SK-N-SH (cell line): ENCODE data around the gene RAB38. TPM values are rescaled to one million over a fixed set of nuclear protein-coding genes. Genes with fewer than 3 reads are reported as not detected.

Experiments used
- CTCF ChIA-PET: fragments of 300-600, 350-600 bp; formaldehyde crosslinking; extraction: SDS; loops from one replicate; lab custom pipeline; 2021; lab: Yijun Ruan, JAX
- POLR2A ChIA-PET: fragments of 350-600 bp; sonication (Branson Sonifier 250); formaldehyde crosslinking; extraction: SDS; loops from one replicate; lab custom pipeline; 2020; ENCODE audit warnings: antibody characterized with exemption, inconsistent platforms; lab: Yijun Ruan, JAX
- DNase-seq: peaks from one replicate; pipeline ENCODE4 v3.0.0; 2012
- H2AFZ ChIP-seq: fragments of 200-600 bp; sonication (generic); 2 replicates; pipeline ENCODE4 v1.8.1; 2016; ENCODE audit warnings: antibody characterized with exemption, mild to moderate bottlenecking, low read depth
- H3F3A ChIP-seq: fragments of 200-600 bp; sonication (generic); replicated peaks from 2 replicates; pipeline ENCODE3; 2016; ENCODE audit warnings: antibody characterized with exemption, mild to moderate bottlenecking; ENCODE audit not compliant: insufficient read depth
- H3K27ac ChIP-seq, 2 experiments: fragments of 200-500 bp in 1 of 2; fragments of 200-600 bp in 1 of 2; sonication (Bioruptor generic) in 1 of 2; sonication (generic), shearing (Covaris generic) in 1 of 2; 2 replicates each; pipeline versions ENCODE4 v1.5.1 to v1.6.1; 2014 to 2016; ENCODE audit warnings: low read depth in 2 of 2, inconsistent platforms in 1 of 2, low read length in 1 of 2, mild to moderate bottlenecking in 1 of 2, mixed read lengths in 1 of 2
- H3K27me3 ChIP-seq: fragments of 200-600 bp; sonication (generic), shearing (Covaris generic); 2 replicates; pipeline ENCODE4 v1.6.1; 2016; ENCODE audit warnings: mixed run types; ENCODE audit not compliant: insufficient read depth
- H3K36me3 ChIP-seq, 2 experiments: fragments of 200-500 bp in 1 of 2; fragments of 200-600 bp in 1 of 2; sonication (Bioruptor generic) in 1 of 2; sonication (generic) in 1 of 2; replicated peaks in 1 of 2; 2 replicates each; pipeline versions ENCODE3 to v1.5.1; 2014 to 2016; ENCODE audit warnings: low read length in 1 of 2, mild to moderate bottlenecking in 1 of 2; ENCODE audit not compliant: insufficient read depth in 2 of 2, control insufficient read depth in 1 of 2
- H3K4me1 ChIP-seq, 2 experiments: fragments of 200-500 bp in 1 of 2; fragments of 200-600 bp in 1 of 2; sonication (Bioruptor generic) in 1 of 2; sonication (generic), shearing (Covaris generic) in 1 of 2; 2 replicates each; pipeline versions ENCODE4 v1.5.1 to v1.6.1; 2014 to 2016; ENCODE audit warnings: low read depth in 1 of 2, low read length in 1 of 2, mixed run types in 1 of 2; ENCODE audit not compliant: insufficient read depth in 2 of 2, control insufficient read depth in 1 of 2
- H3K4me2 ChIP-seq: fragments of 200-600 bp; sonication (generic), shearing (Covaris generic); 2 replicates; pipeline ENCODE4 v1.6.1; 2017; ENCODE audit warnings: mixed run types
- H3K4me3 ChIP-seq, 2 experiments: fragments of 200-500 bp in 1 of 2; fragments of 200-600 bp in 1 of 2; sonication (Bioruptor generic) in 1 of 2; sonication (generic), shearing (Covaris generic) in 1 of 2; 2 replicates each; pipeline versions ENCODE4 v1.5.1 to v1.8.1; 2014 to 2016; ENCODE audit warnings: low read depth in 2 of 2, inconsistent platforms in 1 of 2, low read length in 1 of 2, mild to moderate bottlenecking in 1 of 2, mixed read lengths in 1 of 2, moderate library complexity in 1 of 2
- H3K79me2 ChIP-seq: fragments of 200-600 bp; sonication (generic); 2 replicates; pipeline ENCODE4 v1.8.1; 2017; ENCODE audit warnings: mild to moderate bottlenecking; ENCODE audit not compliant: insufficient read depth
- H3K9ac ChIP-seq: fragments of 200-600 bp; sonication (generic); 2 replicates; pipeline ENCODE4 v1.6.1; 2017; ENCODE audit warnings: mixed run types
- H3K9me2 ChIP-seq: fragments of 200-600 bp; sonication (generic); 2 replicates; pipeline ENCODE4 v1.6.1; 2017; ENCODE audit warnings: mixed run types
- H3K9me3 ChIP-seq: fragments of 200-600 bp; sonication (generic); 2 replicates; pipeline ENCODE4 v1.6.1; 2017; ENCODE audit warnings: mixed run types, mild to moderate bottlenecking, moderate library complexity
- H4K20me1 ChIP-seq: fragments of 200-600 bp; sonication (generic); 2 replicates; pipeline ENCODE4 v1.6.1; 2017; ENCODE audit warnings: mild to moderate bottlenecking, mixed run types; ENCODE audit not compliant: insufficient read depth
- ELF1 ChIP-seq: IDR thresholded peaks from 2 replicates; pipeline ENCODE4 v1.4.0; 2012
- EP300 ChIP-seq, 2 experiments: IDR thresholded peaks; 2 replicates each; pipeline versions ENCODE4 v1.4.0 to v1.6.1; 2012; ENCODE audit warnings: borderline replicate concordance in 1 of 2, low read depth in 1 of 2, low read length in 1 of 2
- FOXJ3 ChIP-seq: sonication (generic); formaldehyde crosslinking; IDR thresholded peaks from 2 replicates; pipeline ENCODE4 v1.5.1; 2020; ENCODE audit warnings: mild to moderate bottlenecking, missing genetic modification reagents
- GATA2 ChIP-seq: sonication (generic); formaldehyde crosslinking; IDR thresholded peaks from 2 replicates; pipeline ENCODE4 v1.5.0; 2020; ENCODE audit warnings: mild to moderate bottlenecking, missing genetic modification reagents
- NRF1 ChIP-seq: IDR thresholded peaks from 2 replicates; pipeline ENCODE4 v1.6.1; 2012; ENCODE audit warnings: low read depth, mild to moderate bottlenecking, low read length
- POLR2AphosphoS5 ChIP-seq: IDR thresholded peaks from 2 replicates; pipeline ENCODE4 v1.6.1; 2012; ENCODE audit warnings: low read depth, low read length
- RFX5 ChIP-seq: IDR thresholded peaks from 2 replicates; pipeline ENCODE4 v1.6.1; 2012; ENCODE audit warnings: mild to moderate bottlenecking, improper control_type of control experiment, low read length
- RXRA ChIP-seq: IDR thresholded peaks from 2 replicates; pipeline ENCODE4 v1.4.0; 2012; ENCODE audit warnings: low read depth, mild to moderate bottlenecking, borderline replicate concordance
- SMC3 ChIP-seq: IDR thresholded peaks from 2 replicates; pipeline ENCODE4 v1.6.1; 2012; ENCODE audit warnings: low read depth, low read length, improper control_type of control experiment
- TAF1 ChIP-seq: IDR thresholded peaks from 2 replicates; pipeline ENCODE4 v1.6.1; 2012; ENCODE audit warnings: low read depth, mild to moderate bottlenecking, low read length, moderate library complexity, borderline replicate concordance
- TCF12 ChIP-seq: IDR thresholded peaks from 2 replicates; pipeline ENCODE4 v1.4.0; 2012
- TEAD4 ChIP-seq: IDR thresholded peaks from 2 replicates; pipeline ENCODE4 v1.4.0; 2012; ENCODE audit warnings: mild to moderate bottlenecking, borderline replicate concordance; ENCODE audit not compliant: insufficient read depth
- WGBS: methylation state at CpG from one replicate; pipeline ENCODE4 v1.1.6; 2017; ENCODE audit warnings: low lambda C conversion rate; 5-methylcytosine and 5-hydroxymethylcytosine counted together
- polyA plus RNA-seq, 3 experiments: library from polyadenylated mRNA; depleted of rRNA; stranded (reverse); fragments of >200 nt; gene quantifications; 2 replicates each; pipeline ENCODE4 v1.2.3, GENCODE V29; 2012
- TF ChIP-seq, protein P1 (sequence below): IDR thresholded peaks from 2 replicates; pipeline ENCODE4; 2012
- TF ChIP-seq, protein P2 (sequence below): fragments of 200-600 bp; sonication (generic); IDR thresholded peaks from 2 replicates; pipeline ENCODE4 v1.6.1; 2017; ENCODE audit warnings: antibody characterized with exemption, mild to moderate bottlenecking, moderate library complexity

Gene RAB38
- polyA plus RNA-seq, 1 of the 3 experiments (the other 2 are of a cell fraction) = 0.66 TPM

GRCh38 chr11:88173956-88174355 is 1.3 kb downstream of the RAB38 start:
- H3K9ac ChIP-seq = no peak overlapping the region
- no peaks in the 10 kb centered on the region for H3K36me3 ChIP-seq
- H3K4me2 ChIP-seq = no peak overlapping the region
- no peak overlapping the region for H2AFZ ChIP-seq
- H3K27me3 ChIP-seq = no peaks in the 10 kb centered on the region
- H3F3A ChIP-seq = no peaks in the 10 kb centered on the region
- 87% methylated on average over 3 of the region's 3 CpGs for WGBS
- ChIA-PET POLR2A (no interaction called here), CTCF (no interaction called here)
- DNase-seq = no peak
- no peaks in the 10 kb centered on the region for H3K9me3 ChIP-seq
- H3K27ac ChIP-seq = no peak overlapping the region
- H3K4me3 ChIP-seq = no peak overlapping the region
- no peaks in the 10 kb centered on the region for H3K79me2 ChIP-seq
- TF ChIP-seq RFX5 (no peak), FOXJ3 (CRISPR knock-in tag) (no peak), GATA2 (CRISPR knock-in tag) (no peak), EP300 (IDR thresholded peaks at IDR 0.05; ENCODE audit: borderline replicate concordance in 1 of 2, low read depth in 1 of 2, low read length in 1 of 2) (no peak)
- no peaks in the 10 kb centered on the region for H4K20me1 ChIP-seq
- H3K9me2 ChIP-seq = no peaks in the 10 kb centered on the region
- H3K4me1 ChIP-seq = no peaks in the 10 kb centered on the region

GRCh38 chr11:88171982-88172381 is 3.3 kb downstream of the RAB38 start:
- ChIA-PET POLR2A (no interaction called here), CTCF (no interaction called here)
- H3F3A ChIP-seq = no peaks in the 10 kb centered on the region
- no peaks in the 10 kb centered on the region for H3K27me3 ChIP-seq
- DNase-seq = no peak
- 54% methylated on average over 2 of the region's 2 CpGs for WGBS
- no peak overlapping the region for H3K27ac ChIP-seq
- H3K9me2 ChIP-seq = no peaks in the 10 kb centered on the region
- H3K4me2 ChIP-seq = no peak overlapping the region
- H4K20me1 ChIP-seq = no peaks in the 10 kb centered on the region
- H3K4me3 ChIP-seq = no peak overlapping the region
- no peaks in the 10 kb centered on the region for H3K4me1 ChIP-seq
- H3K36me3 ChIP-seq = no peaks in the 10 kb centered on the region
- TF ChIP-seq TEAD4 (no peak), TCF12 (no peak), POLR2AphosphoS5 (no peak), NRF1 (no peak), FOXJ3 (CRISPR knock-in tag) (no peak), RXRA (no peak), TAF1 (no peak), SMC3 (no peak), ELF1 (no peak)
- TF ChIP-seq, protein P1, sequence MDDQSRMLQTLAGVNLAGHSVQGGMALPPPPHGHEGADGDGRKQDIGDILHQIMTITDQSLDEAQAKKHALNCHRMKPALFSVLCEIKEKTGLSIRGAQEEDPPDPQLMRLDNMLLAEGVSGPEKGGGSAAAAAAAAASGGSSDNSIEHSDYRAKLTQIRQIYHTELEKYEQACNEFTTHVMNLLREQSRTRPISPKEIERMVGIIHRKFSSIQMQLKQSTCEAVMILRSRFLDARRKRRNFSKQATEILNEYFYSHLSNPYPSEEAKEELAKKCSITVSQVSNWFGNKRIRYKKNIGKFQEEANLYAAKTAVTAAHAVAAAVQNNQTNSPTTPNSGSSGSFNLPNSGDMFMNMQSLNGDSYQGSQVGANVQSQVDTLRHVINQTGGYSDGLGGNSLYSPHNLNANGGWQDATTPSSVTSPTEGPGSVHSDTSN = no peak
- TF ChIP-seq, protein P2, sequence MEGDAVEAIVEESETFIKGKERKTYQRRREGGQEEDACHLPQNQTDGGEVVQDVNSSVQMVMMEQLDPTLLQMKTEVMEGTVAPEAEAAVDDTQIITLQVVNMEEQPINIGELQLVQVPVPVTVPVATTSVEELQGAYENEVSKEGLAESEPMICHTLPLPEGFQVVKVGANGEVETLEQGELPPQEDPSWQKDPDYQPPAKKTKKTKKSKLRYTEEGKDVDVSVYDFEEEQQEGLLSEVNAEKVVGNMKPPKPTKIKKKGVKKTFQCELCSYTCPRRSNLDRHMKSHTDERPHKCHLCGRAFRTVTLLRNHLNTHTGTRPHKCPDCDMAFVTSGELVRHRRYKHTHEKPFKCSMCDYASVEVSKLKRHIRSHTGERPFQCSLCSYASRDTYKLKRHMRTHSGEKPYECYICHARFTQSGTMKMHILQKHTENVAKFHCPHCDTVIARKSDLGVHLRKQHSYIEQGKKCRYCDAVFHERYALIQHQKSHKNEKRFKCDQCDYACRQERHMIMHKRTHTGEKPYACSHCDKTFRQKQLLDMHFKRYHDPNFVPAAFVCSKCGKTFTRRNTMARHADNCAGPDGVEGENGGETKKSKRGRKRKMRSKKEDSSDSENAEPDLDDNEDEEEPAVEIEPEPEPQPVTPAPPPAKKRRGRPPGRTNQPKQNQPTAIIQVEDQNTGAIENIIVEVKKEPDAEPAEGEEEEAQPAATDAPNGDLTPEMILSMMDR = no peak
- no peak overlapping the region for H3K9ac ChIP-seq
- no peak overlapping the region for H2AFZ ChIP-seq
- H3K79me2 ChIP-seq = no peaks in the 10 kb centered on the region
- H3K9me3 ChIP-seq = no peaks in the 10 kb centered on the region
